ENCODE results near the gene MT2A.
A peak's percentile ranks its signal among the peaks of the same experiment; 100 is the strongest.
"Not testable (repeated sequence)": the region's sequence is repeated elsewhere in the genome, so short reads cannot be mapped to it uniquely, and the experiment has no call there.

The MT2A gene

GRCh38 chr16:56608043-56608875 is at the start of gene MT2A:
MT2A (plus strand) TSS chr16:56608584; CDS start chr16:56608656, 72 bp downstream.
- DNase-seq (ENCODE audit: low read depth), result peak; percentile 78

GRCh38 chr16:56559109-56559508 is 49.3 kb upstream of the MT2A start:
- no peak for DNase-seq (ENCODE audit: low read depth)

GRCh38 chr16:56560447-56560846 is 47.9 kb upstream of the MT2A start:
- DNase-seq (ENCODE audit: low read depth), result no peak

GRCh38 chr16:56561126-56561525 is 47.3 kb upstream of the MT2A start:
- DNase-seq (ENCODE audit: low read depth), result no peak

- DNase-seq (ENCODE audit: low read depth), result no peak
Observed at GRCh38 chr16:56564793-56565477, 43.4 kb upstream of the MT2A start, which contains the start of gene MT4. MT4 (plus strand) TSS chr16:56565073; CDS start chr16:56565129, 56 bp downstream.

GRCh38 chr16:56569971-56570370 is 38.4 kb upstream of the MT2A start:
- DNase-seq (ENCODE audit: low read depth), result no peak

GRCh38 chr16:56571525-56571924 is 36.9 kb upstream of the MT2A start:
- DNase-seq (ENCODE audit: low read depth), result no peak

- no peak for DNase-seq (ENCODE audit: low read depth)
Observed at GRCh38 chr16:56574625-56575024, 33.8 kb upstream of the MT2A start.

- DNase-seq (ENCODE audit: low read depth), result peak; percentile 53
Observed at GRCh38 chr16:56576585-56577299, 31.6 kb upstream of the MT2A start.

- no peak for DNase-seq (ENCODE audit: low read depth)
Observed at GRCh38 chr16:56577300-56577625, 31.1 kb upstream of the MT2A start.

- DNase-seq (ENCODE audit: low read depth), result no peak
Observed at GRCh38 chr16:56580391-56581048, 27.9 kb upstream of the MT2A start.

GRCh38 chr16:56582911-56583310 is 25.5 kb upstream of the MT2A start:
- DNase-seq (ENCODE audit: low read depth), result not testable (repeated sequence)

- no peak for DNase-seq (ENCODE audit: low read depth)
Observed at GRCh38 chr16:56583351-56584168, 24.8 kb upstream of the MT2A start.

GRCh38 chr16:56584276-56584675 is 24.1 kb upstream of the MT2A start:
- no peak for DNase-seq (ENCODE audit: low read depth)

GRCh38 chr16:56588781-56589140 is 19.6 kb upstream of the MT2A start:
- DNase-seq (ENCODE audit: low read depth), result no peak

- DNase-seq (ENCODE audit: low read depth), result no peak
Observed at GRCh38 chr16:56589141-56590039, 19.0 kb upstream of the MT2A start, which contains the start of gene MT3. MT3 (plus strand) TSS chr16:56589528; CDS start chr16:56589591, 63 bp downstream.

- DNase-seq (ENCODE audit: low read depth), result no peak
Observed at GRCh38 chr16:56591377-56592060, 16.9 kb upstream of the MT2A start.

- no peak for DNase-seq (ENCODE audit: low read depth)
Observed at GRCh38 chr16:56593573-56594291, 14.7 kb upstream of the MT2A start.

- DNase-seq (ENCODE audit: low read depth), result no peak
Observed at GRCh38 chr16:56594292-56594619, 14.1 kb upstream of the MT2A start.
